NCI-H2081 treated with DMSO at 0.1 percent for 48 hours (cell line): ENCODE results near the gene AKNA.

Experiments
- DNase-seq: peaks from one replicate; lab custom pipeline; 2025; lab: John Stamatoyannopoulos, UW

The AKNA gene

GRCh38 chr9:114319147-114319546 is 68.6 kb downstream of the AKNA start:
- no peak for DNase-seq

- no peak for DNase-seq
Observed at GRCh38 chr9:114318416-114318815, 69.4 kb downstream of the AKNA start.

- DNase-seq, result no peak
Observed at GRCh38 chr9:114317665-114318357, 70.0 kb downstream of the AKNA start.

GRCh38 chr9:114316605-114317230 is 71.1 kb downstream of the AKNA start:
- no peak for DNase-seq

GRCh38 chr9:114315723-114316363 is 71.9 kb downstream of the AKNA start:
- DNase-seq, result no peak

GRCh38 chr9:114314881-114315722 is 72.7 kb downstream of the AKNA start:
- no peak for DNase-seq

GRCh38 chr9:114314256-114314867 is 73.4 kb downstream of the AKNA start:
- DNase-seq, result no peak

- DNase-seq, result no peak
Observed at GRCh38 chr9:114313186-114313585, 74.6 kb downstream of the AKNA start.

- no peak for DNase-seq
Observed at GRCh38 chr9:114312513-114312875, 75.3 kb downstream of the AKNA start.

GRCh38 chr9:114311571-114312512 is 75.9 kb downstream of the AKNA start:
- no peak for DNase-seq

GRCh38 chr9:114310471-114311450 is 77.0 kb downstream of the AKNA start:
- DNase-seq, result no peak

GRCh38 chr9:114309096-114309495 is 78.7 kb downstream of the AKNA start:
- DNase-seq, result no peak

- no peak for DNase-seq
Observed at GRCh38 chr9:114308361-114308950, 79.3 kb downstream of the AKNA start.

GRCh38 chr9:114307899-114308267 is 79.9 kb downstream of the AKNA start:
- DNase-seq, result no peak

- DNase-seq, result no peak
Observed at GRCh38 chr9:114304416-114305188, 83.2 kb downstream of the AKNA start.

GRCh38 chr9:114303977-114304376 is 83.8 kb downstream of the AKNA start:
- DNase-seq, result no peak

GRCh38 chr9:114303571-114303970 is 84.2 kb downstream of the AKNA start:
- no peak for DNase-seq

GRCh38 chr9:114302727-114303126 is 85.1 kb downstream of the AKNA start:
- no peak for DNase-seq
